HG02870 (cell line): ENCODE results near the gene PIEZO2.
A peak's percentile ranks its signal among the peaks of the same experiment; 100 is the strongest.
"Not testable (repeated sequence)": the region's sequence is repeated elsewhere in the genome, so short reads cannot be mapped to it uniquely, and the experiment has no call there.

Experiments used
- ATAC-seq: cut with Tn5 transposase; IDR thresholded peaks from one replicate; pipeline ENCODE4 v1.9.1; 2021; ENCODE audit warnings: mild to moderate bottlenecking, moderate library complexity; ENCODE audit not compliant: unreplicated experiment

Gene PIEZO2

DNA sequence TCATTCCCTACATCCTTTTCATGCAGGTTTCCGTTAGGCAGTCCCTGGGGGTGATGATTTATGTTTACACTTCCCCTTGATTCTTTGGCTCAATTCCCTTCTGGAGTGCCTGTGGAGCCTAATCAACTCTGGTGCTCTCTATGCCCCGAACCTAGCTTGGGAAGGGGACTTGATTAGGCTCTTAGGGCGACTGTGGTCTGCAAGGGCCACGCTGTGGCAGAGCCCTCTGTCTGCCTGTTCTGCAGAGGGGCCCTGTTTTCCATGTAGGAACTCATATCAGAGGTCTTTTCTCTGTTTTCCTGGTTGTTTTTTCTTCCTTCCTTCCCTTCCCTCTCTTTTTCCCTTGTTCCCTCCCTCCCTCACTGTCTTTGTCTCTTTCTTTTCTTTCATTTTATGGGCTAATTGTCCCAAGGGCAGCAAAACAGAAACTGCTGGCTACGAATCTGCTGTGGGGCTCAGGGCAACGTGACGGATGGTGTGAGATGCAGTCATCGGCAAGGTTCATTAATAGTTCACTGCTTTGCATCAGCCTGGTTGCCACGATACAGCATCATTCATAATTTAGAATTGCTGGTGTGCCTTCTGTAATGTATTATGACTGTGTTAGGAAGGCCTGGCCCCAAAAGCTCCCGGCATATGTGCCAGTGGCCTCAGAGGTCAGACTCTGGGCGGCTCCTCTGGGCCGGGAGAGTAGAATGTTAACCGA, 489.0 kb downstream of the PIEZO2 start:
- no peak for ATAC-seq

DNA sequence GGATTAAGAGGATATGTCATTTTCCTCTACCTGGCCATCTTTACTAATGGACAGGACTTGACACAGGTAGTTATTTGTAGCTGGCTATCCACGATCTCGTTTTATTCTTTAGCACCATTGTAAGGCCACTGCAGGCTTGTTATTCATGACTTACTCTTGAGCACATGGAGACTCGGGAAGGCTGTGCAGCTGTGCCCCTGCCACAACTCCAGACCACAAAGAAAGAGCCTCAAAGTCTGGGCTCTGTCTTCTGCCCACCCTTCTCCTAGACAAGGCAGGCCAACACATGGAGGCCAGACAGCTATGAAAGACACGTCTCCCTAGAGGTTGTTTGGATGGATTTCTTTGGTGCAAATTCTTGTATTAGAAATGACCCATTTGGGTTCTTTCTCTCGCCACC, 489.8 kb downstream of the PIEZO2 start:
- ATAC-seq, result no peak

DNA sequence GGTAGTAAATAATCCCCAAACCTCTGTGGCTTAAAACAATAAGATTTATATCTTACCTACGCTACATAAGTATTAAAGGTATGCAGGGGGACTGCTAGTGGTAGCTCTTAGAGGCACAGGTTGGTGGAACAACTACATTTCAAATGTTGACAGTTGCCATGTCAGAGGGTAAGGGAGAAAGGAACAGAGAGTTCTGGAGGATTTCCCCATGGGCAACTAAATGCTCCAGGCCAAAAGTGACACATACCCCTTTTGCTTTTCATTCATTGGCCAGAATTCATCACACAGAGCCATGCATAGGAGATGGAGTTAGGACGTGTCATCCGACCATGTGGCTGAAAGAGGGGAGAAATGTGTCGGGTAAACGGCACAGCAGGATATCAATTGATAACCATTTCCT, 490.4 kb downstream of the PIEZO2 start:
- no peak for ATAC-seq

DNA sequence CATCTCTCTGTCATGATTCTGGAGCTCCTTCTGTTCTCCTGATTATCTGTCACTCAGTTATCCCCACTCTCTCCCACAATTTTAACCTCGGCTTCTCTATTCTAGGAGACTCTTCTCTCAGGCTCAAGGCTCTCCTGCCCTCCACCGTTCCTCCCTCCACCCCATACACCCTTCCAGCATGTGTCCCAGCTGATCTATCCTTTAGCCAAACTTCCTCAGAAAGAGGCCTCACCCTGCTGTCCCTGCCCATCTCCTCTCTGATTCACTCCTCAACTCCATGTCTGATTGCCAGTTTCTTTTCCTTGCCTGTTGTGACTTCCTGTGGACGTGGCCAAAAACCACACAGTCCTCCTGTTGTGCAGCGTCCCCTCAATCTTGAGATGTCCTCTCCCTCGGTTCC, 505.4 kb downstream of the PIEZO2 start:
- ATAC-seq, result not testable (repeated sequence)

DNA sequence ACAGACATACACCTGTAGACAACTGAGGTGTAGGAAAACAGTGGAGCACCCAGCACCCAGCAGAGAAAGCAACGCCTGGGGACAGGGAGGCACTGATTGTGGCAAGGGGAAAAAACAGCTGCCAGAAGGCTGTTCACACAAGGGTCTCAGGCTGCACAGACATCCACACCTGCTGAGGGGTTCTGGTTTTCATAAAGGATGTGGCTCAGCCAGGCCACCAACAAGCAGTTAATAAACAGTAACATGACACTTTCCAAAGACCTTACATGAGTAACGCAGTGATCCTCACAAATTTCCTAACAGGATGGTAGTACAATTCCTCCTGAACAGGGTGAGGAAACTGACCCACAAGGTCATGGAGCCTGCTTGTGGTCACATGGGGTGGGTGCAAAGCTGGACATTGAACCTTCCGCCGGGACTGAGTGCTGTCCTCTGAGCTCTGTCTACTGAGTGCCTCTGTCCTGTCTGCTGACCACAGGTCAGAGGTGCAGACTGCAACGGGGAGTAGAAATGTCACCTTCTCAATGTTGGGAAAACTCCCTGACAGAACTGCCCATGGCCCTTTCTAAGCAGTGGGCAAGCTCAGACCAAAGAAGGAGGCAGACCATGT, 506.3 kb downstream of the PIEZO2 start:
- not testable (repeated sequence) for ATAC-seq

DNA sequence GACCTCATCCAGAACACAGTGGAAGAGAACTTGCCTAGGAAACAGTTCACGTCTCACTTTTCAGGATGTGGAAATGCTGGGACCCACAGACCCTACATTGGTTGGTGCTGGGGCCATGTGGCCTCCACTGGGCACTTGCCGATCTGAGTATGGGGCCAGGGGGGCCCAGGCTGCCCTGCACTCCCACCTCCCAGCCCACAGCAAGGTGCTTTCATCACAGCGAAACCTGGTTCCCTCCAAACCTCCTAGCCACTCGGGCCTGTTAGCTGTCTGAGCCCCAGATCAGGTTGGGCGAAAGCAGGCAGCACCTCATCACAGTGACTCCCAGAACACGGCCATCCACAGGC, 510.9 kb downstream of the PIEZO2 start:
- ATAC-seq, result not testable (repeated sequence)

DNA sequence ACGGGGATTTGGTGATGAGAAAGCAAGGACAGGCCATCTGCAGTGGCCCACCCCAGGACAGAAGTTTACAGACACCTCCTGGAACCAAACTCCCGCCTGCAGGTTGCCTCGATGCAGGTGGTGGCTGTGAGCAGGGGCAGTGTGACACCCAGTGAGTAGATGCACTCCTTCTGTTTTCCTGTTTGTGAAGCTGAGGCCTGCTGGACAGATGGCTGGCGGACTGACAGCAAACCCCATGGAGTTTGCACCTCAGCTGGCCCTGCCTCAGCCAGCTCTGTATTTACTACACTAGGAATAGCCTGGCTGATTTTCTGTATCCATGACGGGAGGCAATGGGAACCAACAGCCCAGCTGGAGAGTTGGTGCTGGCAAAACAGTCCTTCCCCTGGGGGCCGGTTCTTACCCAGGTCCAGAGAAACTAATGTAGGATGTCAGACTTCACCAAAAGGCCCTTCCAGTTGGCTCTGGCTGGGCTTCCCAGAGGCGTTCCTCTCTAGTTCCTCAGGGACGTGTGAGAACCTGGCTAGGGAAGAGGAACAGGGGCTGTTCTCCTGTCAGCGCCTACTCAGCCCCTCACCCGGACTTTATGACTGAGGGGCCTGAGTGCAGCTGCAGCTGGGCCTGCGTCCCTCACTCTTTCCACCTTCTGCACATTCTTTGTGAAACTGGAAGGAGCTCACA, 511.4 kb downstream of the PIEZO2 start:
- ATAC-seq, result not testable (repeated sequence)

DNA sequence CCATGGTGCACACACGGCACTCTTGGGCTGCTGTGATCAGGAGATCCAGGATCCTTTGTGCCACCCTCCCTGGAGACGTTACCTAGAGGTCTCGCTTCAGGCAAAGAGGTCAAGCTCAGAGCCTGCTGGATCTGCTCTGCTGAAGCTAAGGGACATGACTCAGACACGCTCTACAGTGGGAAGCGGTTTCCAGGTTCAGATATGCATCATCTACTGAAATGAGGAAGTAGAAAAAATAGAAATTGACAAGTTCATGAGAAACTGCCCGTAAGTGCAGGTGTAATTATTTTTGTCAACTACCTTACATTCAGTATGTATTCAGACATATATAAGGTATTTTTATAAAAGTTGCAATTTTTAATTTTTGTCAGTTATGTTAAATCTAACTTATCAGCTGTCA, 520.3 kb downstream of the PIEZO2 start:
- peak; percentile 97 for ATAC-seq

DNA sequence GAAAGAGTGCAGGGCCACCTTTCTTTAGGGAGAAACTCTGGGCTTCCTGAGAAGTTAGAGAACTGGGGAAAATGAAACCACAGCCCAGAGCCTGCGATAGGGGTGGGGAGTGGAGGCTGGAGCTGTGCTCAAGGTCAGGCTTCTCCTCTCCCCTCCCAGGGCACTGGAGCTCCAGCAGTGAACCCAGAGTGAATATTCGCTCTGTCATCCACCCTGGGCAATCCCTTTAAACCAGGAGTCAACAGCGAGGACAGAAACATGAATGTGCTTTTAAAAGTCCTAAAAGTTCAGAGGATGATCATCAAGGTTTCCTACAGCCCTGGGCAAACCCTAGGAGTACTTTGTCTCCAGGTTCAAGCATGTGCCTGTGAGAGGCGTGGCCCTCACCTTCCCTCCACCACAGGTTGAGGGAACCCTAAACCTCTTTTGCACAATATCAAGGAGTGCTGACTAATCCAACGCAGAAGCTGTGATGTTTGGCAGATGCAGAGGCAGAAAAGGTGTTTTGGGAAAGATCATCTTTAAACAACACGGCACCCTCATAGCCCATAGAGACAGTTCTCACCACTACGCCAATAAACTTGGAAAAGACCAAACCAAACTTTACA, 522.7 kb downstream of the PIEZO2 start:
- not testable (repeated sequence) for ATAC-seq

DNA sequence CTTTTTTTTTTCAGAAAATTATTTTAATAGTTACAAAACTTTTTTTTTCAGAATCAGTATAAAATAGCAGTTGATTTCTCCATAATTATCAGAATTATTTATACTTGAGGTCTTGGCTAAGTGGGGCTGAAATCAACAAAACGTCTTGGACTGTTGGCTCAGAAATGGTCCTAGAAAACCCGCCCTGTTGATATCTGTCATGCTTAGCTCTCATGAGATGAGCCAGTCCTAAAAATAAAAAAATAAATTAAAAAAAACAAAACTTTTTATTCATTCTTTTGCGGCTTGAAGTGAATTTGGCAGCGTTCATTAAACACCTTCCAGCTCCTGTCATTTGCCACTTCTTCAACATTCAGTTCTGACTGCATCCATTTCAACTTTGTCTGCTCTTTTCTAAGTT, 525.8 kb downstream of the PIEZO2 start:
- not testable (repeated sequence) for ATAC-seq

DNA sequence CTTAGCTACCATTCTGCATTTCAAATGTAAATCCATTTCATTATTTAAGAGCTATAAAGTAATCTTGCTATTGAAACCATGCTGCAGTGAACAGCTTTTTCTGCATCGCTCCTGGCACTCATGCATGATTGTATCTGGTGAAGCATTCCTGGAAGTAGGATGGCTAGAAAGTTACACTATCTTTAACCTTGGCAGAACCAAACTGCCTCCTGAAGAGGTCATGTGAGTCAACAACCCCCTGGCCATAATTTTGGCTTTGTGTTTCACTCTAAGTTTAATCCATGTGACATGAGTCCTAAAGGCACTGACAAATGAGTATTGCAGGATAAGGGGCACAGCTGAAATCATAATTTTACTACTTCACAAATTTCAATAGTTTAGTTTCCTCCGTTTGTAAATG, 526.4 kb downstream of the PIEZO2 start:
- ATAC-seq, result not testable (repeated sequence)

DNA sequence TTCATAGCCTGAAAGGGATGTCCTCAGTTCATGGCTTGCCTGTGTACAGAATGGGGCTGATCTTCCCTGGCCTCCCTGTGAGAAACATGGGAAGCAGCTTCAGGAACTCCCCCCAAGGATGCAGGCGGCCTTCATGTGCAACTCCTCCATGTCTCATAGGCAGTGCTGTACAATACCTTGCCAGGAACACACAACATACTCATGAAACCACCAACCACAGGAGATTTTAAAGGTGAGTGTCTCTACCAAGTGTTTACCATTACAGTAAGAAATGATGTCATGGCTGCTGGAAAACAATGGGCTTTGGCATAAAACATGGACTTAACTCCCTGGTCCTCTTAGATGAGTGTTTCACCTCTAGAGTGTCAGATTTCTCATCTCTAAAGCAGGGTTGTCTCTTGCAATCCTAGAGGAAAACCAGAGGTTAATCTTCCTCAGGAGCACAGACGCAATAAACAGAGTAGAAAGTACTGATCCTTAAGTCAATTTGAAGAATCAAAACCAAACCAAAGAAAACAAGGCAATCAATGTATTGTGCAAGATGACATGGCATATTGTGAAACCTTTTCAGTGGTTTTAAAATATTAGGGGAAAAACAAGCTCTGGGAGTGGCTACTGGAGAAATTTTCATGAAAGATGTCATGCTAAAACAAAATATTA, 528.6 kb downstream of the PIEZO2 start:
- ATAC-seq, result not testable (repeated sequence)
